C4-2B (cell line): ENCODE results near the gene BLOC1S6.

Source experiments
- H3K27ac ChIP-seq: fragments of 450-650 bp; 2 replicates; pipeline ENCODE4 v1.5.1; 2017
- ZFX ChIP-seq: fragments of 450-650 bp; IDR thresholded peaks from 2 replicates; pipeline ENCODE4 v1.6.1; 2017
- TF ChIP-seq, protein P1 (sequence below): fragments of 450-650 bp; conservative IDR thresholded peaks from 2 replicates; pipeline ENCODE4 v1.5.1; 2017; ENCODE audit warnings: mild to moderate bottlenecking

Gene BLOC1S6

DNA sequence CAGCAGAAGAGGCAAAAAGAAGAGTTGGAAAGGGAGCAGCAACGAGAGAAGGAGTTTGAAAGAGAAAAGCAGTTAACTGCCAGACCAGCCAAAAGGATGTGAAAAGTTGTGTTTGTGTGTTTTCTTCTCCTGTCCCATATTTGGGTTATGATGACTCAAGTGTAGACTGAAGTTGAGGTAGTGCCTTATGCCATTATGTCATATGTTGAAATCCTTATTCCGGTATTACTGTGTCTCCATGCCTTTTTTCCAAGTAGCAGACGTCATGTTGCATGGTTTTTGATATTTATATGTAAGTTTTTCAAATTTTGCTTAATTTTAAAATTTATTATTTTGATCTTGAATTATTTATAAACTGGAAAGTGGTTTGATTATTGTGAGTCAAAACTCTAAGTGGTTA lies 19.2 kb downstream of the BLOC1S6 start:
- H3K27ac ChIP-seq = no peak overlapping the region
- TF ChIP-seq, protein P1, sequence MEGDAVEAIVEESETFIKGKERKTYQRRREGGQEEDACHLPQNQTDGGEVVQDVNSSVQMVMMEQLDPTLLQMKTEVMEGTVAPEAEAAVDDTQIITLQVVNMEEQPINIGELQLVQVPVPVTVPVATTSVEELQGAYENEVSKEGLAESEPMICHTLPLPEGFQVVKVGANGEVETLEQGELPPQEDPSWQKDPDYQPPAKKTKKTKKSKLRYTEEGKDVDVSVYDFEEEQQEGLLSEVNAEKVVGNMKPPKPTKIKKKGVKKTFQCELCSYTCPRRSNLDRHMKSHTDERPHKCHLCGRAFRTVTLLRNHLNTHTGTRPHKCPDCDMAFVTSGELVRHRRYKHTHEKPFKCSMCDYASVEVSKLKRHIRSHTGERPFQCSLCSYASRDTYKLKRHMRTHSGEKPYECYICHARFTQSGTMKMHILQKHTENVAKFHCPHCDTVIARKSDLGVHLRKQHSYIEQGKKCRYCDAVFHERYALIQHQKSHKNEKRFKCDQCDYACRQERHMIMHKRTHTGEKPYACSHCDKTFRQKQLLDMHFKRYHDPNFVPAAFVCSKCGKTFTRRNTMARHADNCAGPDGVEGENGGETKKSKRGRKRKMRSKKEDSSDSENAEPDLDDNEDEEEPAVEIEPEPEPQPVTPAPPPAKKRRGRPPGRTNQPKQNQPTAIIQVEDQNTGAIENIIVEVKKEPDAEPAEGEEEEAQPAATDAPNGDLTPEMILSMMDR = no peak
- no peak for TF ChIP-seq ZFX

DNA sequence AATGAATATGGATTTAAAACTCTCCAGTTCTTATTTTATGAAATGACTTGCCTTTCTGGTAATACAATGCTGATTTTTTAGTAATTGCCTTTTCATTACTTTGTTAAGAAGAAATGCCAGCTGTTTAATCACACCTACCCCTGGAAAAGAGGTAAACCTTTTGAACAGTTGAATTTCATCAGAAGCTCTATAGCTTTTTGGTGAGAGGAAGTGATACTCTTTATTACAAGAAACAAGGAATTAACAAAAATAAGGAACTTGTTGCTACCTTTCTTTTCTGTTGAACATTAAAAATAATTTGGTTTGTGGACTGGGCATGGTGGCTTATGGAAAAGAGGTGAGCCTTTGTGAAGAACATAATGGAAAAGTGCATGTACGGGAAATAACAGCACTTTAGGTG lies 19.7 kb downstream of the BLOC1S6 start:
- H3K27ac ChIP-seq = no peak overlapping the region
- TF ChIP-seq, protein P1 = no peak
- TF ChIP-seq ZFX = no peak

DNA sequence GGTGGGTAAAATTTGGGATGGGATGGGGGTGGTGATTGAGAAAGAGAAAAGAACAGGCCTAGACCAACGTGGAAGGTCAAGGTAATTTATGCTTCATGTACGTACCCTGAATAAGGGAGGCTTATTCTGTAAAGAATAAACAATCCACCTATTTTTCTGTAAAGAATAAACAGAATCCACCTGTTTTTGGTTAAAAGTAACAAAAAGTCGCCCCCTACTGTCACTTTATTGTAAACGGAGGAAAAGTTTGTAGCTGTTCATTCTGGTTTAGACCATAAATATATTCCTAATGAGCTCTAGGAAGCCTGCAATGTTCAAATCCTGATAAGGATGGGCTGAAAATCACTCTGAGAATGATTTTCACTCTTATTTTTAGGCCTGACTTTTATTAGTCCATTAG lies 24.1 kb downstream of the BLOC1S6 start:
- no peak overlapping the region for H3K27ac ChIP-seq
- TF ChIP-seq ZFX = no peak
- TF ChIP-seq, protein P1 = peak; percentile 70

DNA sequence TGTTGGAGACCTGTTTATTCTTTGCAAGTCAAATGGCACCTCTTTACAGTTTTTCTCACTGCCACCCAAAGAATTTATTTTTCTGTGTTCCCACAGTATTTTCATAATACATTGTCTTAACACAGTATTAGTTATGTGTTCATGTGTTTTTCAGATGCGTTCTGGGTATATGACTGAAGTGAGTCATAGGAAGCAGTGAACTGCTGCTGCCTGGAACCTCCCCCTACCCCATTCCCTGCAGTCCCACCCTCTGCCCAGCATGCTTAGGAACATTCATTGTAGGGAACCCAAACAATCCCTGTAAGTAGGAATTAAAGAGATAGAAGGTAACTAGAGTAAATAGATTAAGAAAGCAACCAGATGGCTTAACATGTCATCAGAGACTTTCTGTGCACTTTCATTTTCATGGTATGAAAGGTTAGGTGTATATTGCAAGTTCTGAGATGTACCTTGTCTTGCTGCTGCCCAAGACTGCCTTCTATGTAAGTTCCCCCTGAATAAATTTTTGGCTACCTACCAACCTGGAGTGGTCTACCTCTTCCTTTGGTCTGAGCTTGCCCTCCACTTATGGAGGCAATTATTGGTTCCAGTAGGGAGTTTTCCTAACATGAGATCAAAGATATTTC lies 25.7 kb downstream of the BLOC1S6 start:
- no peak overlapping the region for H3K27ac ChIP-seq
- no peak for TF ChIP-seq ZFX

DNA sequence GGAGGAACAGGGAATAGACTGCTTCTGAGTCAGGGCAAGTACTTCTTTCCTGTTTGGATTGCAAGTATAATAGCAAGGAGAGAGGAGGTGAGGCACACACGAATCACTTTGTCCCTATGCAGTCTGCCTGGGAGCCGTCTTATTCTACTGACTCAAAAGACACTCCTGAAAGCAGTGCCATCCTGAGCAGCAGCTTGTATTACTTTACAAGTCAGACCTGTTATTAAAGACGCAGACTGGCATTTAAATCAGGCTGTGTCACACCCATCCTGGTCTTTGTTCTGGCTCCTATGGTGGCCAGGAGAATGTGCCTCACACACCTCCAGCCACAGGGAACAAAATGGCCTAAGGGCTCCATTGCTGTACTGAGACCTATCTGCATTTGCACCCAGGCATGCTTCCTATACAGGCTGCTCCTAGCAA lies 29.7 kb downstream of the BLOC1S6 start:
- no peak overlapping the region for H3K27ac ChIP-seq

DNA sequence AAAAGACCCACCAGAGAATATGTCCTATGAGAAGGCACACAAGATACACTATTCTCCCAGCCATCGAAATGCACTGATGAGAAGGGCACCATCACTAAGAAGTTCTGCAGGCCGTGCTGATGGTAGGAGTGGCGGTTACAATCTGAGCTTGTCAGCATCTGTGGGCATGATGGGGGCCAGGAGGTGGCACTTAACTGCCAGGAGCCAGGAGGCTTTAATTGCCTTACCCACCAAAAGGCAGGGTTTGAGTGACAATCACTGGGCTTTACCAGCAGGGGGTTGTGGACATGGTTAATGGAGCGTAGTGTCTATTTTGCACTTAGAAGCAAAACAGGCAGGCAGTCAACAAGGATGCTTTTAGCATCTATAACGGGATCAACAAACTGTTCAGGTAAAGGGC lies 31.6 kb downstream of the BLOC1S6 start:
- H3K27ac ChIP-seq = no peak overlapping the region
- TF ChIP-seq, protein P1 = no peak
- no peak for TF ChIP-seq ZFX

More for the DNA sequence above, 29.7 kb downstream of the BLOC1S6 start:
- TF ChIP-seq, protein P1 = no peak
- TF ChIP-seq ZFX = no peak

DNA sequence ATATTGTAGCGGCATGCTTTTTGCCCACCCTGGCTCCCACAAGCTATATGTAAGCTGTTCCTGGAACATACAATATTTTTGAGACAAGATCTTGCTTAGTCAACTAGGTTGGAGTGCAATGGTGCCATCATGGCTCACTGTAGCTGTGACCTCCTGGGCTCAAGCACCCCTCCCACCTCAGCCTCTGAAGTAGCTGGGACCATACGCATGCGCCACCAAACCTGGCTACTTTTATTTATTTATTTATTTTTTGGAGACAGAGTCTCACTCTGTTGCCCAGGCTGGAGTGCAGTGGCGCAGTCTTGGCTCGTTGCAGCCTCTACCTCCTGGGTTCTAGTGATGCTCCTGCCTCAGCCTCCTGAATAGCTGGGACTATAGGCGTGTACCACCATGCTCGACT lies 41.0 kb downstream of the BLOC1S6 start:
- no peak for TF ChIP-seq ZFX
- TF ChIP-seq, protein P1 = no peak
- H3K27ac ChIP-seq = no peak overlapping the region

DNA sequence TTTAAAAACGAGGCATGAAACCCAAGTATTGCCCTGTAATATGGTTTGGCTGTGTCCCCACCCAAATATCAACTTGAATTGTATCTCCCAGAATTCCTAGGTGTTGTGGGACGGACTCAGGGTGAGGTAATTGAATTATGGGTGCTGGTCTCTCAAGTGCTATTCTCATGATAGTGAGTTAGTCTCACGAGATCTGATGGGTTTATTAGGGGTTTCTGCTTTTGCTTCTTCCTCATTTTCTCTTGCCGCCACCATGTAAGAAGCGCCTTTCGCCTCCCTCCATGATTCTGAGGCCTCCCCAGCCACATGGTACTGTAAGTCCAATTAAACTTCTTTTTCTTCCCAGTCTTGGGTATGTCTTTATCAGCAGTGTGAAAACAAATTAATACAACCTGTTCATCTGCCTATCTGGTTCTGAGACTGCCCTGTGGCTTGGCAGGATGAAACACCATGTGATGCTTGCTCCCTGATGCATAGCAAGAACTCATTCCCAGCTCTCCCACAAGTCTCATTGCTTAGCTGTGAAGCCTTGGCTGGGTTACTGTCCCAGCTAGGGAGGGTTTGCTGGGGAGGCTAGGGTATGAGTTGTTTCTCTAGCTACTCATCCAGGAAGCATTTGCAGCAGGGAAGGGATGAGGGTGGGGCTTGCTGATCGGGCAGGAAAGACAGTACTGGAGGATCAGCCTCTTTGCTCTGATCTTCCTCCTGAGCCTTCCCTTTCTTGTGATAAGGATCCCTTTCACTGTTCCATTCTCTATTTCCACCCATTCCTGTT lies 43.9 kb downstream of the BLOC1S6 start:
- TF ChIP-seq, protein P1 = no peak
- TF ChIP-seq ZFX = no peak
- no peak overlapping the region for H3K27ac ChIP-seq
